H1 (cell line): ENCODE results near the gene KLF7.

Experiments
- CBX8 ChIP-seq: fragments of 300-800, 300-1000 bp; sonication (generic); IDR thresholded peaks from 2 replicates; pipeline ENCODE4 v1.7.1; 2016; ENCODE audit warnings: low read depth, low read length, borderline replicate concordance
- GABPA ChIP-seq: IDR thresholded peaks from 2 replicates; pipeline ENCODE4 v1.6.1; 2011; ENCODE audit warnings: mild to moderate bottlenecking, low read length, moderate library complexity, borderline replicate concordance; ENCODE audit not compliant: insufficient read depth
- NRF1 ChIP-seq: IDR thresholded peaks from 2 replicates; pipeline ENCODE4 v1.6.1; 2011; ENCODE audit warnings: mild to moderate bottlenecking, low read depth, low read length, improper control_type of control experiment
- RAD21 ChIP-seq, 2 experiments: IDR thresholded peaks in 1 of 2; conservative IDR thresholded peaks in 1 of 2; 2 replicates each; pipeline ENCODE4 v1.6.1; 2011; ENCODE audit warnings: low read depth in 2 of 2, low read length in 2 of 2, improper control_type of control experiment in 1 of 2, inconsistent platforms in 1 of 2, mild to moderate bottlenecking in 1 of 2, moderate library complexity in 1 of 2
- SIRT6 ChIP-seq: IDR thresholded peaks from one replicate; pipeline ENCODE4 v1.7.1; 2012; ENCODE audit warnings: low read length, inconsistent platforms
- SUZ12 ChIP-seq: fragments of 200-600 bp; sonication (generic); IDR thresholded peaks from 2 replicates; pipeline ENCODE4 v1.6.1; 2012; ENCODE audit warnings: mild to moderate bottlenecking, inconsistent platforms, low read length, moderate library complexity, mixed read lengths
- TAF1 ChIP-seq: IDR thresholded peaks from 2 replicates; pipeline ENCODE4 v1.6.1; 2011; ENCODE audit warnings: mild to moderate bottlenecking, low read depth, low read length
- TBP ChIP-seq: IDR thresholded peaks from 2 replicates; pipeline ENCODE4 v1.6.1; 2011; ENCODE audit warnings: low read depth, low read length, improper control_type of control experiment
- ZNF274 ChIP-seq: IDR thresholded peaks from 2 replicates; pipeline ENCODE4 v1.7.0; 2012; ENCODE audit warnings: low read length, borderline replicate concordance; ENCODE audit errors: extremely low read depth
- TF ChIP-seq, protein P1 (sequence below), 3 experiments: IDR thresholded peaks; 1 replicate in 2 of 3; 2 replicates in 1 of 3; pipeline versions ENCODE4 v1.5.1 to v1.6.1; 2011; ENCODE audit warnings: low read length in 3 of 3, mild to moderate bottlenecking in 3 of 3, inconsistent platforms in 2 of 3, low read depth in 1 of 3, moderate library complexity in 1 of 3; ENCODE audit not compliant: insufficient read depth in 1 of 3; ENCODE audit errors: control extremely low read depth in 1 of 3
- TF ChIP-seq, protein P2 (sequence below): IDR thresholded peaks from 2 replicates; pipeline ENCODE4 v1.6.1; 2012; ENCODE audit warnings: inconsistent platforms

DNA sequence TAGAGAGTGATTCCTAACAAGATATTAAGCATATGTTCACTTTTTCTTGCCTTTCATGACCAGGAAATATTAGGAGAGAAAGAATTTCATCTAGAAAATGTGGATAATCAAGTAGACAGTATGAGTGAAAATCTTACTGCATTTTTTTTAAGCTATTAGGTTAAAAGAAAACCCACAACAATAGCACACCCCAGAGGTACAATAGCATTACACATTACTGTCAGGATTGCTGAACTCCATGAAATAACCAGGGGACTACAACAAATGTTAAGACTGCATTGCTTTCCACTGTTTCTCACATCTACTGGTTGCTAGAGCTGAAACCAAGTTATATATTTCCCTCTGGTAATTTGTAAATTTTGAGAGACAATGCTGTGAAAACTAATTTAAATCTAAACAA is 33.7 kb downstream of the KLF7 start:
- TF ChIP-seq TBP (no peak), NRF1 (no peak), ZNF274 (no peak), SIRT6 (no peak), GABPA (no peak), CBX8 (no peak), TAF1 (no peak), SUZ12 (no peak), RAD21 (IDR thresholded peaks at IDR 0.05 in 1 of 2, conservative IDR thresholded peaks at IDR 0.05 in 1 of 2; ENCODE audit: low read depth in 2 of 2, low read length in 2 of 2) (no peak)
- TF ChIP-seq, protein P1, sequence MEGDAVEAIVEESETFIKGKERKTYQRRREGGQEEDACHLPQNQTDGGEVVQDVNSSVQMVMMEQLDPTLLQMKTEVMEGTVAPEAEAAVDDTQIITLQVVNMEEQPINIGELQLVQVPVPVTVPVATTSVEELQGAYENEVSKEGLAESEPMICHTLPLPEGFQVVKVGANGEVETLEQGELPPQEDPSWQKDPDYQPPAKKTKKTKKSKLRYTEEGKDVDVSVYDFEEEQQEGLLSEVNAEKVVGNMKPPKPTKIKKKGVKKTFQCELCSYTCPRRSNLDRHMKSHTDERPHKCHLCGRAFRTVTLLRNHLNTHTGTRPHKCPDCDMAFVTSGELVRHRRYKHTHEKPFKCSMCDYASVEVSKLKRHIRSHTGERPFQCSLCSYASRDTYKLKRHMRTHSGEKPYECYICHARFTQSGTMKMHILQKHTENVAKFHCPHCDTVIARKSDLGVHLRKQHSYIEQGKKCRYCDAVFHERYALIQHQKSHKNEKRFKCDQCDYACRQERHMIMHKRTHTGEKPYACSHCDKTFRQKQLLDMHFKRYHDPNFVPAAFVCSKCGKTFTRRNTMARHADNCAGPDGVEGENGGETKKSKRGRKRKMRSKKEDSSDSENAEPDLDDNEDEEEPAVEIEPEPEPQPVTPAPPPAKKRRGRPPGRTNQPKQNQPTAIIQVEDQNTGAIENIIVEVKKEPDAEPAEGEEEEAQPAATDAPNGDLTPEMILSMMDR (IDR thresholded peaks at IDR 0.05; ENCODE audit: control extremely low read depth in 1 of 3, insufficient read depth in 1 of 3, low read depth in 1 of 3, low read length in 3 of 3), result no peak
- TF ChIP-seq, protein P2, sequence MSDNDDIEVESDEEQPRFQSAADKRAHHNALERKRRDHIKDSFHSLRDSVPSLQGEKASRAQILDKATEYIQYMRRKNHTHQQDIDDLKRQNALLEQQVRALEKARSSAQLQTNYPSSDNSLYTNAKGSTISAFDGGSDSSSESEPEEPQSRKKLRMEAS, result no peak
